Glomerular visceral epithelial cell (primary cell): Measurements from ENCODE around the gene EML2.
"Not testable (repeated sequence)": the region's sequence is repeated elsewhere in the genome, so short reads cannot be mapped to it uniquely, and the experiment has no call there.

ENCODE experiments used
- DNase-seq: peaks from one replicate; pipeline ENCODE4 v3.0.0-alpha.2; 2016; ENCODE audit errors: extremely low spot score

Gene EML2, protein sequence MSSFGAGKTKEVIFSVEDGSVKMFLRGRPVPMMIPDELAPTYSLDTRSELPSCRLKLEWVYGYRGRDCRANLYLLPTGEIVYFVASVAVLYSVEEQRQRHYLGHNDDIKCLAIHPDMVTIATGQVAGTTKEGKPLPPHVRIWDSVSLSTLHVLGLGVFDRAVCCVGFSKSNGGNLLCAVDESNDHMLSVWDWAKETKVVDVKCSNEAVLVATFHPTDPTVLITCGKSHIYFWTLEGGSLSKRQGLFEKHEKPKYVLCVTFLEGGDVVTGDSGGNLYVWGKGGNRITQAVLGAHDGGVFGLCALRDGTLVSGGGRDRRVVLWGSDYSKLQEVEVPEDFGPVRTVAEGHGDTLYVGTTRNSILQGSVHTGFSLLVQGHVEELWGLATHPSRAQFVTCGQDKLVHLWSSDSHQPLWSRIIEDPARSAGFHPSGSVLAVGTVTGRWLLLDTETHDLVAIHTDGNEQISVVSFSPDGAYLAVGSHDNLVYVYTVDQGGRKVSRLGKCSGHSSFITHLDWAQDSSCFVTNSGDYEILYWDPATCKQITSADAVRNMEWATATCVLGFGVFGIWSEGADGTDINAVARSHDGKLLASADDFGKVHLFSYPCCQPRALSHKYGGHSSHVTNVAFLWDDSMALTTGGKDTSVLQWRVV

DNA sequence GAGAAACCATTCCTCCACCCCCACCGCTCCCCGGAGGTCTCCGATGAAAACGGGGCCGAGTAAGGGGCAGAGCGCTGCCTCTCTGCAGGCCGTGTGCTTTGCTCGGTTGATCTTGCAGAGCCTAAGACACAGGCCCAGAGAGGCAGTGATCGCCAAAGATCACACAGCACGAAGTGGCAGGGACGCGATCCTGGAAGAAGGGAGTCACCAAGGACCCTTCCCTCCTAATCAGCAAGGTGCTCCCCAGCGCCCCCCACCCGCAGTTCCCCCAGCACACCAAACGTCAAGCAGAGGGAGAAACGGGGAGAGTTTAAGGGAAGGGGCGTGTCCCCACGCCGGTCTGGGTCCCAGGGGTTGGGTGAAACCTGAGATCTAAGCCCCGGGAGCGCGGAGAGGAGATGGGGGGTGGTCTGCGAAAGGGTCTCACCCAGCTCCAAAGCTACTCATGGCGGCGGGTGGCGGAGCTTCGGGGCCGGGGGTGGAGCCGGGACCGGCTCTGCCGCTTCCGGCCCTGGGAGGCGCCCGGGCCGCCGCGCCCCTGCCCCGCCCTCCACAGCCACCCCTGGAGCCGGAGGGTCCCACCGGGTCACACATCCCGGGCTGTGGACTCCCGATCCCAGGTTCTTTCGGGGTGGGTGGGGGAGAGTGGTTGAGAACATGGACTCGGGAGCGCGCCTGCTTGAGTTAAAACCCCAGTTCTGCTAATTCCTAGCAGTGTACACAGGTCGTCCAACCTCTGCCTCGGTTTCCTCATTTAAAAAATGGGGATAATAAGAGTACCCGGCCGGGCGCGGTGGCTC lies at the start of gene EML2:
TSS of gene EML2 (minus strand) at position 468 of the 800 bp plus-strand sequence. CDS start at position 447, 21 bp downstream.
- peak; percentile 49 for DNase-seq

DNA sequence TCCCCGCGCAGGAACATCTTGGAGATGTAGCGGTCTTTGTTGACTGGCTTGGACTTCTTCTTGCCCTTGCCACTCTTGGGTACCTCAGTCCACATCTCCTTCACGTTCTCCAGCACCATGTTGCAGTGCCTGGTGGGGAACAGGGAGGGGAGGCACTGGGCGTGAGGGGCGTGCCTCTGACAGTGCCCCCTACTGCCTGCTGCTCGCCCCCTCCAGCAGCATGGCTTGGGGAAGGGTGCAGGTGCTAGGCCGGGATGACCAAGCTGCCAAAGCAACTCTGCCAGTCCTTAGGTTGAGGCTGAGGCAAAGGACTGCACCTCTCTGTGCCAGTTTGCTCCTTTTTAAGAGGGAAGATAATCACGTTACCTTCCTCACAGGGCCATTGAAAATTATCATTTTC lies 48.4 kb upstream of the EML2 start:
- DNase-seq: no peak

DNA sequence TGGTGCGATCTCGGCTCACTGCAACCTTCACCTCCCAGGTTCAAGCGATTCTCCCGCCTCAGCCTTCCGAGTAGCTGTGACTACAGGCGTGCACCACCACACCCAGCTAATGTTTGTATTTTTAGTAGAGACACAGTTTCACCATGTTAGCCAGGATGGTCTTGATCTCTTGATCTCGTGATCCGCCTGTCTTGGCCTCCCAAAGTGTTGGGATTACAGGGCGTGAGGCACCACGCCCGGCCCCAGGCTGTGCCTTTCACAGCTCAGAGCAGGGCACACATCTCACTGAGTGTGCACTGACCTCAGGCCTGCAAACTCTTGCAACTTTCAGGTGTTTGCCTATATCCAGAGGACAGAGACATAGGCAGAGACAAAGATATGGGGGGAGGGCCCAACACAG lies 45.8 kb upstream of the EML2 start:
- not testable (repeated sequence) for DNase-seq

DNA sequence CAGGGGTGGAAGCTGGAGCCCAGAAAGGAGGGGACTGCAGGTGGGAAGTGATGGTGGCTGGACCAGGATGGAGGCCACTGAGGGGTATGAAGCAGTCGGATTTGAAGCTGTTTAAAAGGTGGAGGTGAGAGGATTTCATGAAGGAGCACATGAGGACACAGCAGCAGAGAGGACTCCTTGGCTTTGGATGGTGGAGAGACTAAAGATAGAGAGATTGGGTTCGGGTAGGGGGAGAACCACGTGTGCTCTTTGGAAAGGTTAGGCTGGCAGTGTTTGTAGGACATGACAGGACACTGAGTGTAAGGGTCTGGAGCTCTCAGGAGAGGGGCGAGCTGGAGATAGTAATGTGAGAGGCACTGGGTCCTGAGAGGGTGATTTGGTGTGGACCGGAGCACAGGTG lies 43.7 kb upstream of the EML2 start:
- DNase-seq: no peak

DNA sequence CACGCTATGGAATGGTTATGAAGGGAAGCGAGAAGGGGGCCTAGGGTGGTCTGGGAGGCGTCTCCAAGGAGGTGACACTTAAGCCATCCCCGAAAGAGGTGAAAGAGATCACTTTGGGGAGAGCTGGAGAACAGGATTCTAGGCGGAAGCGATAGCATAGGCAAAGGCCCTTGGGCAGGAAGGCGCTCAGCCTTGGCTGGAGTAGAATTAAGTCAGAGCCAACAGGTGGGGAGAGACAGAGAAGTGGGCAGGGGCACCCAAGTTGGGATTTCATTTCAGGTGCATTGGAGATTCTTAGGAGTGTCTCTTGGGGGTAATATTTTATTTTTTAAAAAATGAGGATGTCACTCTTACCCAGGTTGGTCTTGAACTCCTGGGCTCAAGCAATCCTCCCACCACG lies 42.9 kb upstream of the EML2 start:
- no peak for DNase-seq

DNA sequence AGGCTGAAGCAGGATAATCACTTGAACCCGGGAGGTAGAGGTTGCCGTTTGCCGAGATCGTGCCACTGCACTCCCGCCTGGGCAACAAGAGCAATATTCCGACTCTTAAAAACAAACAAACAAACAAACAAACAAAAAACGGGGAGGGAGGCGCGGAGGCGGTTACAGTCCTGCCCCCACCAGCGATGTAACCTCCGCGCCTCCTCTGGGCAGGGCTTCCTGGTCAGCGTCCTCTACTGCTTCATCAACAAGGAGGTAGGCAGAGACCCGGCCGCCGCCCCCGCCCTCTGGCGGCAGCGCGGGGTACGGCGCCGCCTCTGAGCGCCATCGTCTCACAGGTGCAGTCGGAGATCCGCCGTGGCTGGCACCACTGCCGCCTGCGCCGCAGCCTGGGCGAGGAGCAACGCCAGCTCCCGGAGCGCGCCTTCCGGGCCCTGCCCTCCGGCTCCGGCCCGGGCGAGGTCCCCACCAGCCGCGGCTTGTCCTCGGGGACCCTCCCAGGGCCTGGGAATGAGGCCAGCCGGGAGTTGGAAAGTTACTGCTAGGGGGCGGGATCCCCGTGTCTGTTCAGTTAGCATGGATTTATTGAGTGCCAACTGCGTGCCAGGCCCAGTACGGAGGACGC lies 42.3 kb upstream of the EML2 start:
- DNase-seq: peak; percentile 91

DNA sequence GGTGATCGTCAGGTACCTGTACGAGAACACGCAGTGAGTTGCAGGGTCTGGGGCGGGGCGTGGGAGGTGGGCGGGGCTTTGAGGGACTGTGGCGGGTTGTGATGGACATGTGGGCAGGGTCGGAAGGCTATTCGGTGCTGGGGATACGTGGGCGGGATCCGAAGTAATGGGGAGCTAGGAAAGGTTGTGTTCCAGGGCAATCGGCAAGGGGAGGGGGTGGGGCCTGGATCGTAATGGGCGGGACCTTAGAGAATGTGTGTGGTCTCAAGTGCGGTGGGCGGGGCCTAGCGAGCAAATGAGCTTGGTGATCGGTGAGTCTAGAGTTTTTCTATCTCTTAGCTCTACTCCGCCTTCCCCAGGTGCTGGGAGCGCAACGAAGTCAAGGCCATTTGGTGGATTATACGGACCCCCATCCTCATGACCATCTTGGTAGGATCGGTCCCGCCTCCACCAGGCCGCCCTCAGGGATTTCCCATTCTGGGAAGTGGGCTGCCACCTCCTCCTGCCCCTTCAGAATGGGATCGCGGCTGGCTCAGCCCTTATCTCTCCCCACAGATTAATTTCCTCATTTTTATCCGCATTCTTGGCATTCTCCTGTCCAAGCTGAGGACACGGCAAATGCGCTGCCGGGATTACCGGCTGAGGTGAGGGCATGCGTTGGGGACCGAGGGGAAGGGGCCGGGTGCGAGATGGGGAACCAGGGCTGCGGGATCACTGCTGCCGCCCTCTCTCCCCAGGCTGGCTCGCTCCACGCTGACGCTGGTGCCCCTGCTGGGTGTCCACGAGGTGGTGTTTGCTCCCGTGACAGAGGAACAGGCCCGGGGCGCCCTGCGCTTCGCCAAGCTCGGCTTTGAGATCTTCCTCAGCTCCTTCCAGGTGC lies 38.4 kb upstream of the EML2 start:
- DNase-seq: peak; percentile 81

DNA sequence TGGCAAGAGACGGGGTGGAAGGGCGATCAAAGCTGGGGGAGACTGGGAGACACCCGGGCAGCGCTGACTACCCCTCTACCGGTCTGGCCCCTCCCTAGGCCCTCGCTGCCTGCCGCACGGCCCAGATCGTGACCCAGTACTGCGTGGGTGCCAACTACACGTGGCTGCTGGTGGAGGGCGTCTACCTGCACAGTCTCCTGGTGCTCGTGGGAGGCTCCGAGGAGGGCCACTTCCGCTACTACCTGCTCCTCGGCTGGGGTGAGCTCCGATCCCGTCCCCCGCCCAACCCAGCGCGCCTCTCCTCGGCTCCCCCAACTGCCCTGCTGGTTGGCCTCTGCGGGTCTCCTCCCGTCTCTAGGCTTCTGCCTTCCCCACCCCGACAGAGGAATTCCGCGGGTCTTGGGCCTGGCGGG lies 37.7 kb upstream of the EML2 start:
- no peak for DNase-seq

DNA sequence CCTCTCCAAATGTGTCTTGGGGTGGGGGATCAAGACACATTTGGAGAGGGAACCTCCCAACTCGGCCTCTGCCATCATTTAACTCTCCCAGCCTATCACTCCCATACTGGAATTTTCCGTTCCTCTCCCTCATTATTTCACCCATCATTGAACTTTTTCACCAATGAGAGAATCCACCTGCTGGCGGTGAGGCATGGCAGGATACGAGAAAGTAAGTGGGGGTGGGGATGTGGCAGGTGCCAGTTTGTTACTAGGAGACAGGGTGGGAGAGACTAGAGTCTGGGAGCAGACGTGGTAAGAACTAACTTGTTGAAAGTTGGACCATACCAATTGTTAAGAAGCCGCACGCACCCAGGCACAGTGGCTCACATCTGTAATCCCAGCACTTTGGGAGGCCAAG lies 35.7 kb upstream of the EML2 start:
- no peak for DNase-seq

DNA sequence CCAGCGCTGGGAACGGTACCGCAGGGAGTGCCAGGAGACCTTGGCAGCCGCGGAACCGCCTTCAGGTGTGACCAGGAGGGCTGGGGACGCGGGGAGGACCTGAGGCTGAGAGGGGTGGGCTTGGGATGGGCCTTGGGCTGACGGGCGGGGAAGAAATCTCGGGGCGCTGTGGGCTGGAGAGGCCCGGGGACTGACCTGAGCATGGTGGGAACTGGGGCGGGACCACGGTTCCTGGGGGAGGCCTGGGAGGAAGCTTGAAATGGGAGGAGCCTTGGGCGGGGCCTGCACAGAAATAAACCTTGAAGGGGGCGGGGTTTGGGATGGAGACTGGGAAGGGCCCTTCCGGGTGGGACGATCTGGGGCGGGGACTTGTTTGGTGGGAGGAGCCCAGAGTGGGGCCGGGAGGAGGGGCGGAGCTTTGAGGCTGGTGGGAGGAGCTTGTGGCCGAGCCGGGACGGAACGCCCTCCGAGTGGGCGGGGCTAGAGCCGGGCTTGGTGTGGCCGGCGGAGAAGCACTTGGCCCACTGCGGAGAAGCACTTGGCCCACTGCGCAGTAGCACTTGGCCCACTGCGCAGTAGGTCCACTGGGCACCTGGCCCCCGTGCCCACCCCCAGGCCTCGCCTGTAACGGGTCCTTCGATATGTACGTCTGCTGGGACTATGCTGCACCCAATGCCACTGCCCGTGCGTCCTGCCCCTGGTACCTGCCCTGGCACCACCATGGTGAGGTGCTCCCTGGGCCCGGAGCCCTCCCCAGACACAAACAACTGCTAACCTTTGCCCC lies 31.7 kb upstream of the EML2 start:
- peak; percentile 76 for DNase-seq

DNA sequence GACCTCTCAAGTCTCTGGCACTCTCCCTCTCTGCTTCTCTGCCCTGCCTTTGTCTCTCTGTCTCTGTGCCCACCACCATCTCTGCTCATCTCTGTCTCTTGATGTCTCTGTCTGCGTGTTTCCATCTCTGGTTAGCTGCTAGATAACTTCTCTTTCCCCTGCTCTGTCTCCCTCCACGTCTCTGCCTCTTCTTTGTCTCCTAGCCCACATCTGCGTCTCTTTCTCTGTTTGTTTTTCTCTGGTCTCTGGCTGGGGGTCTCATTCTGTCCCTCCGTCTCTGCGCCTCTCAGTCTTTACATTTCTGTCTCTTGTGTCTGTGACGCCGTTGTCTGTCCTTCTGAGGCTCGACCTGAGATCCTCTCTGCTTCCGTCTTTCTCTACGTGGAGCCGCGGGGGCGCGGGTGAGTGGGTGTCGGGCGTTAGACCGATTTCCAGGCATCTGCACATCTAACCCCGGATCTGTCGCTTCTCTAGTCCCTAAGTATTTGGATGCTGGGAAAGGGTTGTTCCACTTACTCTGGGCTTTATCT lies 29.2 kb upstream of the EML2 start:
- DNase-seq: no peak

DNA sequence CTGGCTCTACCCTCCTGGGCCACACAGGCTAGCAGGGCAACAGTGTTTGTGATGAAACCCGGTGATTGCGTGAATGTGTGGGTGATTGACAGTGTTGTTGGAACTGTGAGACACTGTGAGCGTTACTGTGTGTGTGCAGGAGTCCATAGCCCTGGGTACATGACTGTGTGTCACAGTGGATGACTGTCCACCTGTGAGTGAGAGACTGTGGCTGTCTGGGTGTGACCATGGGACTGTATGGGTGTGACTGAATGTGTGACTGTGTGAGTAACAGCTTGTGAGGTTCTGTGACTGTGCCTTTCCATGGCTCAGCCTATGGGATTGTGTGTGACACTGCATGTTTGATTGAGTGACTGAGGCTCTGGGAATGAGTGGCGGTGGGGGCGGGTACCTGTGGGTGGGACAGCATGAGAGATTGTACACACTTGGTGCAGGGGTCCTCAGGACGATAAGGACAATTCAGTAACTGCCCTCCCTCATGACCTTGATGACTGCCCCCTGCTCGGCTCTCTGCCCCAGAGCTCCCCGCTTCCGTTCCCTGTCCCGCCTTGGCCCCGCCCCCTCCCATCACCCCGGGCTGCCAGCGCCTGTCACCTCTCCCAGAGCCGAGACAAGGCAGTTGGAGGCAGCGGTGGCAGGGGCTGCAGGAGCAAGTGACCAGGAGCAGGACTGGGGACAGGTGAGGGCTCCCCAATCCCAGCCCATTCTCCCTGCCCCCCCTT lies 28.6 kb upstream of the EML2 start, which contains the start of gene GIPR:
TSS of gene GIPR (plus strand) at position 602 of the 722 bp plus-strand sequence. CDS start 1,300 bp downstream, outside the sequence.
- peak; percentile 24 for DNase-seq

DNA sequence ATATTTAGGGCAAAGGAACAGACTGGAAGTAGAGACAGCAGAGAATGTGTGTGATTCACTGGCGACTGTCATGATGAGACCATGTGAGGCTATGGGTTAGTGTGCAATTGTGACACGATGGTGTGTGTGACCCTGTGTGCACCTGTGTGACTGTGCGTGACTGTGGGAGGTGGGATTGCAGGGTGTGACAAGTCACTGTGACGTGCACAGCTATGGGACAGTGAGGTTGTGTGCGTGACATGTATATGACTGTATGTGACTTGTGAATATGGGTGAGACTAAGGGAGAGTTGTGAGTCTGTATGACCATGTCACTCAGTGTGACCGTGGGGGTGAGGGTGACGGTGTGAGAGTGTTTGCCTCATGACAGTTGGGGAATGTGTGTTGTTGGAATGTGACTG lies 25.4 kb upstream of the EML2 start:
- no peak for DNase-seq

DNA sequence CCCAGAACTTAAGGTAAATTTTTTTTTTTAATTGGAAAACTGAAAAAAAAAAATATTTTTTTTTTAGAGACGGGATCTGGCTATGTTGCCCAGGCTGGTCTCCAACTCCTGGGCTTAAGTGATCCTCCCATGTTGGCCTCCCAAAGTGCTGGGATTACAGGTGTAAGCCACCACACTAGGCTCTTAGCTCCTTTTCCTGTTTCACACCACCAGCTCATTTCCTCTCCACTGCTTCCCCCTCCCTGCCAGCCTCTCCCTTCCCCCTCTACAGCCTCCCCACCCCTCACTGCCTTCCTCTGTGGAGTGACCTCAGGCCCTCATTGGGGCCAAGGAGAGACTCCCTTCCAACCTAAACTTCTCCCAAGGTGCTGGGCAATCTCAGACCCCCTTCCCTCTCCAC lies 24.6 kb upstream of the EML2 start:
- no peak for DNase-seq

DNA sequence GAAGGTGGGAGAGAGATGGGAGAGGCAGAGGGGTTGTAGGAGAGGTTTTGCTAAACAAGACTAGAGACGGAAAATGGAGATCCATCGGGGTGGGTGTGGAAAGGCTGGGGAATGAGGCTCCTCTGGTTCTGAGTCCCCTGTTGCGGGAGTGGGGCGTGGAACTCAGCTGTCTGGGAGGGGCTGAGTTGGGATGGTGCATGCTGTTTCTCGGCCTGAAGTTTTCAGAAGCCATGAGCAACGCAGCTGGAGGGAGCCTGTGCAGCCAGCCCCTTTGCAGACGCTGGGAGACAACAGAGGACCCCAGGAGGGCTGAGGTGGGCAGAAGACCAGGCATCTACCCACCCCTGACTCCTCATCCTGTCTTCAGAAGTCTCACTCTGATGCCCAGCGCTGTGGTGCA lies 21.4 kb upstream of the EML2 start:
- DNase-seq: no peak

DNA sequence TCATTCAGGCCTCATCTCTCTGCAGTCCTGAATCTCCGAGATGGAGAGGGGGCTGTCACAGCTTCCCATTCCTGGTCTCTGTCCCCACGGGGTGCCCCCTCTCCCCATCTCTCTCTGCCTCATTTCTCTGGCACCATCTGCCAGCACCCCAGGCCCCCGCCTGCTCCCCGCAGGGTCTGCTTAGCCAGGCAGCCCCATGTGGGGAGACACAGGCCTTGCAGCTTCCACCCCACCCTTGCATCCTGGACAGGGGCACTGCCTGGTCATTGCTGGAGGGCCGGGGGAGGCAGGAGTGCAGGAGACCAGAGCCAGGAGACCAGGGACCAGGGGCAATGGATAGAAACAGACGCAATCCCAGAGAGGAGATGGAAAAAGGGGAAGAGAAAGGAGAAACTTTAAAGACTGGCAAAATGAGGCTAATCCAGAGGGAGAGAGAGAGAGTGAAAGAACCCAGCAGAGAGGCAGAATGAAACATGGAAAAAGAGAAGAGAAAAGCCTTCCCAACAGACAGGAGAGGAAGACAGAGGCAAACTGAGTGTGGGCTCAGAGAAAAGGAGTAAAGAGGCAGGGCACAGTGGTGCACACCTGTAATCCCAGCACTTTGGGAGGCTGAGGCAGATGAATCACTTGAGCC lies 20.0 kb upstream of the EML2 start:
- no peak for DNase-seq

DNA sequence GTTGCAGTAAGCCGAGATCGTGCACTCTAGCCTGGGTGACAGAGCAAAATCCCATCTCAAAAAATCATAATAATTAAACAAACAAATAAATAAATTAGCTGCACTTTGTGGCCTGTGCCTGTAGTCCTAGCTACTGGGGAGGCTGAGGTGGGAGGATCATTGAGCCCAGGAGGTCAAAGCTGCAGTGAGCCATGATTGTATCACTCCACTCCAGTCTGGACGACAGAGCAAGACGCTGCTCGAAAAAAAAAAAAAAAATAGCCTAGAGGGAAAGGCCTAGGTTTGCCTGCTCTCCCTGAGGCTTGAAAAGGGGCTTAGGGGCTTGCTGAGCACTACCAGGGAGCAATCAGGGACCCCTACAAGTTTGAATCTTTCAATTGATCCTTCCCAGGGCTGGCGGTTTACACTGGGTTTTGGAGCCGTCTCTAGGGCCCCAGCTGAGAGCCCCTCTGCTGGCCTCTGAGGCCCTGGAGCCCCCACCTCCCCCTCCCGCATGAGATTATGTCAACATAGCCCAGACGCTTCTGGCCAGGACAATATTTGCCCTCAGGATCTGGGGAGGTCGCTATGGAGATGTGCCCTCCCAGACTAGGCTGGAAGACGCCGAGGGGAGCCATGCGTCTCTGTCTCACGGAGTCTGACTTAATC lies 18.4 kb upstream of the EML2 start:
- no peak for DNase-seq

DNA sequence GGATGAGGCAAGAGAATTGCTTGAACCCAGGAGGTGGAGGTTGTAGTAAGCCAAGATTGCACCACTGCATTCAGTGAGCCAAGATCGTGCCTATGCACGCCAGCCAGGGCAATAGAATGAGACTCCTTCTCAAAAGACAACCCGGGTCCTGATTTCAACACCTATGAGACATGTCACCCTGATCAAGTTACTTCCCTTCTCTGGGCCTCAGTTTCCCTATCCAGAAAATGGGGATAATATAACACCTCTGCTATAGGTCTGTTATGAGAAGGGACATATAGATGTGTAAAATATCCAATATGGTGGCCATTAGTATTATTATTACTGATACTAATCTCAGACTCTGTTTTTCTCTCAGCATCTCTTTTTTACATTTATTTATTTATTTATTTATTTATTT lies 15.9 kb upstream of the EML2 start:
- DNase-seq: no peak
